Thoracic aorta (tissue), 2 donors: ENCODE data around the gene VMP1. TPM values are rescaled to one million over a fixed set of nuclear protein-coding genes. Genes with fewer than 3 reads are reported as not detected.
"Not testable (repeated sequence)": the region's sequence is repeated elsewhere in the genome, so short reads cannot be mapped to it uniquely, and the experiment has no call there.

ENCODE experiments used
- ATAC-seq: fragments of 150-250 bp; one replicate; pipeline ENCODE4 v1.8.0; 2017; ENCODE audit warnings: low read depth; ENCODE audit not compliant: insufficient number of reproducible peaks, low FRiP score
- DNase-seq: peaks from one replicate; pipeline ENCODE4 v3.0.0-alpha.2; 2020; ENCODE audit warnings: low spot score
- H3K27ac ChIP-seq, 2 donors: fragments of 200-600 bp; sonication (generic); 1 replicate in 1 of 2; 2 replicates in 1 of 2; pipeline ENCODE4 v1.5.1; 2016; ENCODE audit warnings: mild to moderate bottlenecking in 2 of 2, moderate library complexity in 2 of 2
- H3K27me3 ChIP-seq: fragments of 200-600 bp; sonication (generic); replicated peaks from 2 replicates; pipeline ENCODE4 v1.6.0; 2016; ENCODE audit warnings: mild to moderate bottlenecking; ENCODE audit not compliant: insufficient read depth
- H3K36me3 ChIP-seq: fragments of 200-600 bp; sonication (generic); one replicate; pipeline ENCODE4 v1.5.1; 2016
- H3K4me1 ChIP-seq, 2 donors: fragments of 200-600 bp; sonication (generic); 1 replicate in 1 of 2; 2 replicates in 1 of 2; pipeline versions ENCODE4 v1.5.1 to v1.6.0; 2016; ENCODE audit warnings: low read depth in 2 of 2, mild to moderate bottlenecking in 1 of 2; ENCODE audit not compliant: control insufficient read depth in 1 of 2
- H3K4me3 ChIP-seq: fragments of 200-600 bp; sonication (generic); 2 replicates; pipeline ENCODE4 v1.5.1; 2016; ENCODE audit warnings: mild to moderate bottlenecking
- H3K9me3 ChIP-seq: fragments of 200-600 bp; sonication (generic); 2 replicates; pipeline ENCODE4 v1.5.1; 2016
- total RNA-seq, 2 donors: library from RNA; depleted of rRNA; stranded (reverse); fragments of >200 nt; gene quantifications; one replicate each; pipeline versions ENCODE4 v1.1.0 to v1.2.3, GENCODE V29; 2016
- TF ChIP-seq, protein P1 (sequence below): fragments of 200-600 bp; sonication (generic); IDR thresholded peaks from one replicate; pipeline ENCODE4 v1.5.1; 2019; ENCODE audit warnings: antibody characterized with exemption

VMP1 gene
- total RNA-seq, 2 donors from 2014 or later, result 183 to 728 TPM

DNA sequence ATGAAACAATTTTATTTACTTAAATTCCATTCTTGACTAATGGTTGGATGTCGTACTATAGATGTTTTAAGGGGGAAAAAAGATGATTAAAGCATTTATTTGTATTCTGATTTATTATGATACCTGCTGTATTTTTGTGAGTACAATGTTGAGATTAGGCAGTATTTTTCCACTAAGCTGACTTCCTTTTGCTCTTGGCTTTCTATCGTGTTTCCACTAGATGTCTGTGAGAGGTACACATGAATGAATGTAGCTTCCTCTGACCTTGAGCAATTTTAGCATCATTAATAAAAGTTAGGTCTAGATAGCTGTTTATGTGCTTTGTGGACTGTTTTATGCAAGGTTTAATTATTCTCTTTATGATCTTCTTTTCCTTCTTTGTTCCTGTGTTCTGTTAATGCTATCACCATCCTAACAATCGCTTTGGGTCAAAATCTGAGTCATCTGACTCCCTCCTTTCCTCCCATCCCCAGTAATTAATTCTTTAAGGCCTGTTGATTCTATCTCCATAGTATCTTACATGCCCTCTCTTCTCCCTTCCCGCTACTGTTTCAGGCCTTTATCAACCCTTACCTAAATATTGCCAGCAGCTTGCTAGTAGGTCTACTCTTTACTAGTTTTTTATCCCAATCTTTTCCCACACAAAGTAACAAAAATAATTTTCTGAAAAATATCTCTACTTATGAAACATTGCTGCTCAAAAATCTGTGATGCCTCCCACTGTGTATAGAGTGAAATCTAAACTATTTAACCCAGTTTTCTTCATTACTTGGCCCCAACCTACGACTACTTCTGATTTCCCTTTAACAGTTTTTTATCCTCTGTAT, 76.0 kb downstream of the VMP1 start:
- ATAC-seq, result peak; percentile 2
- Histone ChIP-seq H3K36me3 (no peaks in the 10 kb centered on the region), H3K27ac (peak overlapping the region; percentile 77 to 89), H3K4me3 (peak overlapping the region; percentile 9), H3K4me1 (peaks cover 51 to 53% of the 10 kb centered on the region in 2 donors), H3K27me3 (no peaks in the 10 kb centered on the region), H3K9me3 (no peaks in the 10 kb centered on the region)
- DNase-seq, result no peak
- TF ChIP-seq, protein P1, sequence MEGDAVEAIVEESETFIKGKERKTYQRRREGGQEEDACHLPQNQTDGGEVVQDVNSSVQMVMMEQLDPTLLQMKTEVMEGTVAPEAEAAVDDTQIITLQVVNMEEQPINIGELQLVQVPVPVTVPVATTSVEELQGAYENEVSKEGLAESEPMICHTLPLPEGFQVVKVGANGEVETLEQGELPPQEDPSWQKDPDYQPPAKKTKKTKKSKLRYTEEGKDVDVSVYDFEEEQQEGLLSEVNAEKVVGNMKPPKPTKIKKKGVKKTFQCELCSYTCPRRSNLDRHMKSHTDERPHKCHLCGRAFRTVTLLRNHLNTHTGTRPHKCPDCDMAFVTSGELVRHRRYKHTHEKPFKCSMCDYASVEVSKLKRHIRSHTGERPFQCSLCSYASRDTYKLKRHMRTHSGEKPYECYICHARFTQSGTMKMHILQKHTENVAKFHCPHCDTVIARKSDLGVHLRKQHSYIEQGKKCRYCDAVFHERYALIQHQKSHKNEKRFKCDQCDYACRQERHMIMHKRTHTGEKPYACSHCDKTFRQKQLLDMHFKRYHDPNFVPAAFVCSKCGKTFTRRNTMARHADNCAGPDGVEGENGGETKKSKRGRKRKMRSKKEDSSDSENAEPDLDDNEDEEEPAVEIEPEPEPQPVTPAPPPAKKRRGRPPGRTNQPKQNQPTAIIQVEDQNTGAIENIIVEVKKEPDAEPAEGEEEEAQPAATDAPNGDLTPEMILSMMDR, result no peak

DNA sequence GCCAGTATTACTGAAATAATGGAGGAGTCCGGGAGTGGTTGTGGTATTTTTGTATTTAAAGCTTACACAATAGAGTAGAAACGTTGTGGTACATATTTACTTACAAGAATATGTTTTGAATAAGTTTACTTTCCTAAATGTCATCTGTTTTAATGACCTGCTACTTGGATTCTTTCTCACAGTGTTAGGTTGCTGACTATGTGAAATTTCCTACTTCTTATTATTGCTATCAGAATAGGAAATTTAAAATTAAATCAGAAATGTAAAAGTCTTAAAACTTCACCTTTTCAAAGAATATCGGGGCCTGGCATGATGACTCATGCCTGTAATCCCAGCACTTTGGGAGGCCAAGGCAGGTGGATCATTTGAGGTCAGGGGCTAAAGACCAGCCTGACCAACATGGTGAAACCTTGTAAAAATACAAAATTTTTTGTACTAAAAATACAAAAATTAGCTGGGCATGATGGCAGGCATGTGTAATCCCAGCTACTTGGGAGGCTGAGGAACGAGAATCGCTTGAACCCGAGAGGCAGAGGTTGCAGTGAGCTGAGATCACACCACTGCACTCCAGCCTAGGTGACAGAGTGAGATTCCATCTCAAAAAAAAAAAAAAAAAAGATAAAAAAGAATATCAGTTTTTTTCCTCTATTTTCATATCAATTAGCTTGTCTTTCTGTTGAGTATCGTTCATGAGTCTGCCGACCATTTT, 77.8 kb downstream of the VMP1 start:
- Histone ChIP-seq H3K27me3 (no peaks in the 10 kb centered on the region), H3K4me3 (no peak overlapping the region), H3K36me3 (no peaks in the 10 kb centered on the region), H3K4me1 (peaks cover 54 to 61% of the 10 kb centered on the region in 2 donors), H3K9me3 (no peaks in the 10 kb centered on the region), H3K27ac (peak overlapping the region; percentile 77 to 82)
- DNase-seq (no peak), ATAC-seq (no peak)
- TF ChIP-seq, protein P1, result no peak

- Histone ChIP-seq H3K36me3 (no peaks in the 10 kb centered on the region), H3K27ac (peak overlapping the region; percentile 77 to 82), H3K27me3 (no peaks in the 10 kb centered on the region), H3K4me1 (peaks cover 57 to 62% of the 10 kb centered on the region in 2 donors), H3K9me3 (no peaks in the 10 kb centered on the region), H3K4me3 (peak overlapping the region; percentile 52)
- ATAC-seq (no peak), DNase-seq (no peak)
- TF ChIP-seq, protein P1, result no peak
Observed at GRCh38 chr17:59786213-59786535, 78.7 kb downstream of the VMP1 start.

- DNase-seq (peak; percentile 59), ATAC-seq (peak; percentile 64)
- TF ChIP-seq, protein P1, result no peak
Observed at GRCh38 chr17:59786536-59787319, 79.3 kb downstream of the VMP1 start.

DNA sequence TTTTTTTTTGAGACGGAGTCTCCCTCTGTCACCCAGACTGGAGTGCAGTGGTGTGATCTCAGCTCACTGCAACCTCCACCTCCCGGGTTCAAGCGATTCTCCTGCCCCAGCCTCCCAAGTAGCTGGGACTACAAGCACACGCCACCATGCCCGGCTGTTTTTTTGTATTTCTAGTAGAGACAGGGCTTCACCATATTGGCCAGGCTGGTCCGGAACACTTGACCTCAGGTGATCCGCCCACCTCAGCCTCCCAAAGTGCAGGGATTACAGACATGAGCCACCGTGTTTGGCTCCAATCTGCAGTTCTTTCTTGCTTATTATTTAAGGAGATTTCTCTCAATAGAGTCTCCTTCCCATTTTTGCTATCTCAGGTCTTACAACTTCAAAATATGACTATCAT, 82.4 kb downstream of the VMP1 start:
- H3K4me3 ChIP-seq, H3K27me3 ChIP-seq, ATAC-seq, H3K9me3 ChIP-seq, H3K36me3 ChIP-seq, DNase-seq: not testable (repeated sequence)
- Histone ChIP-seq H3K27ac (peak overlapping the region; percentile 63 to 71), H3K4me1 (peaks cover 34 to 54% of the 10 kb centered on the region in 2 donors)

More at GRCh38 chr17:59786536-59787319, 79.3 kb downstream of the VMP1 start:
- Histone ChIP-seq H3K4me3 (peak overlapping the region; percentile 52), H3K27ac (peak overlapping the region; percentile 77 to 82), H3K4me1 (peaks cover 57 to 67% of the 10 kb centered on the region in 2 donors), H3K27me3 (no peaks in the 10 kb centered on the region), H3K9me3 (no peaks in the 10 kb centered on the region), H3K36me3 (no peaks in the 10 kb centered on the region)

GRCh38 chr17:59790418-59790817, 83.0 kb downstream of the VMP1 start:
- H3K9me3 ChIP-seq, H3K36me3 ChIP-seq, ATAC-seq, DNase-seq, H3K27me3 ChIP-seq, H3K4me3 ChIP-seq: not testable (repeated sequence)
- Histone ChIP-seq H3K4me1 (peaks cover 28 to 49% of the 10 kb centered on the region in 2 donors), H3K27ac (peak overlapping the region; percentile 63 to 71)
